GM12878 (cell line): ENCODE results near the gene PPP1R14B. TPM values are rescaled to one million over a fixed set of nuclear protein-coding genes. Genes with fewer than 3 reads are reported as not detected.

Experiments
- ATAC-seq: fragments of 200-7000 bp; cut with Tn5 transposase; 3 replicates; pipeline ENCODE4 v1.9.1; 2020; ENCODE audit warnings: mild to moderate bottlenecking, moderate library complexity
- BruUV-seq: library from RNA; stranded (reverse); fragments of 400-500 nt; replicated peaks from 2 replicates; lab custom pipeline; 2021; lab: Mats Ljungman, UMichigan
- CTCF ChIA-PET: fragments of 300-600 bp; sonication (Branson Sonifier 250); formaldehyde crosslinking; extraction: SDS; loops from one replicate; lab custom pipeline; 2021; ENCODE audit warnings: inconsistent platforms; lab: Yijun Ruan, JAX
- POLR2A ChIA-PET: fragments of 350-600 bp; formaldehyde crosslinking; extraction: SDS; loops from one replicate; lab custom pipeline; 2021; ENCODE audit warnings: inconsistent platforms; lab: Charles Lee
- RAD21 ChIA-PET: fragments of 300-600 bp; sonication (Branson Sonifier 250); formaldehyde crosslinking; loops from one replicate; lab custom pipeline; 2023; ENCODE audit warnings: antibody characterized with exemption; ENCODE audit not compliant: unreplicated experiment; lab: Charles Lee
- SMC1A ChIA-PET: fragments of 300-600 bp; sonication (Branson Sonifier 250); formaldehyde crosslinking; loops from one replicate; lab custom pipeline; 2023; ENCODE audit not compliant: unreplicated experiment, uncharacterized antibody; lab: Charles Lee
- DNase-seq: peaks from one replicate; pipeline ENCODE4 v3.0.0-alpha.2; 2011; ENCODE audit warnings: low read depth, low spot score
- FAIRE-seq: peaks from 3 replicates; lab custom pipeline; 2011; peaks lifted over from hg19 to GRCh38; lab: Jason Lieb, UNC
- H2AFZ ChIP-seq: 2 replicates; pipeline ENCODE4 v1.6.0; 2011; ENCODE audit warnings: low read depth, low read length, control low read depth; ENCODE audit not compliant: control insufficient read depth
- H3K27ac ChIP-seq: 2 replicates; pipeline ENCODE4 v1.5.1; 2011; ENCODE audit warnings: control low read depth; ENCODE audit not compliant: control insufficient read depth, insufficient read depth
- H3K27me3 ChIP-seq, 2 experiments: replicated peaks in 1 of 2; 2 replicates each; pipeline versions ENCODE4 v1.6.0 to v1.6.1; 2011; ENCODE audit warnings: low read length in 1 of 2; ENCODE audit not compliant: control insufficient read depth in 2 of 2, insufficient read depth in 2 of 2
- H3K36me3 ChIP-seq, 2 experiments: 2 replicates each; pipeline ENCODE4 v1.5.1; 2011; ENCODE audit warnings: low read length in 1 of 2; ENCODE audit not compliant: control insufficient read depth in 2 of 2, insufficient read depth in 2 of 2
- H3K4me1 ChIP-seq: 2 replicates; pipeline ENCODE4 v1.6.1; 2011; ENCODE audit warnings: mild to moderate bottlenecking, low read length, moderate library complexity, mixed read lengths; ENCODE audit not compliant: control insufficient read depth, insufficient read depth
- H3K4me2 ChIP-seq: 2 replicates; pipeline ENCODE4 v1.6.0; 2011; ENCODE audit warnings: control low read depth; ENCODE audit not compliant: control insufficient read depth, insufficient read depth
- H3K4me3 ChIP-seq: fragments of 200-600 bp; sonication (generic); 2 replicates; pipeline ENCODE4 v1.5.1; 2016
- H3K79me2 ChIP-seq: 2 replicates; pipeline ENCODE4 v1.6.0; 2011; ENCODE audit warnings: low read length; ENCODE audit not compliant: control insufficient read depth, insufficient read depth
- H3K9ac ChIP-seq: 2 replicates; pipeline ENCODE4 v1.8.0; 2011; ENCODE audit warnings: low read length, control low read depth, mixed read lengths; ENCODE audit not compliant: control insufficient read depth, insufficient read depth
- H3K9me3 ChIP-seq: replicated peaks from 3 replicates; pipeline ENCODE4 v1.5.1; 2011; ENCODE audit warnings: mild to moderate bottlenecking, low read length; ENCODE audit not compliant: control insufficient read depth, insufficient read depth
- H4K20me1 ChIP-seq: 2 replicates; pipeline ENCODE4 v1.6.0; 2011; ENCODE audit not compliant: control insufficient read depth, insufficient read depth
- CHD2 ChIP-seq: IDR thresholded peaks from 2 replicates; pipeline ENCODE4 v1.6.1; 2011; ENCODE audit warnings: low read depth, low read length, improper control_type of control experiment, borderline replicate concordance
- CUX1 ChIP-seq: IDR thresholded peaks from 2 replicates; pipeline ENCODE4 v1.6.1; 2012; ENCODE audit warnings: improper control_type of control experiment, low read depth, low read length; ENCODE audit not compliant: insufficient replicate concordance
- NR2C1 ChIP-seq: fragments of 450-650 bp; IDR thresholded peaks from 2 replicates; pipeline ENCODE4 v1.6.1; 2017; ENCODE audit warnings: antibody characterized with exemption, mild to moderate bottlenecking, moderate library complexity
- POLR2AphosphoS2 ChIP-seq: IDR thresholded peaks from 2 replicates; pipeline ENCODE4 v1.6.1; 2011; ENCODE audit warnings: low read depth, mild to moderate bottlenecking, low read length, improper control_type of control experiment, moderate library complexity
- RUNX3 ChIP-seq: IDR thresholded peaks from 2 replicates; pipeline ENCODE4 v1.6.1; 2012; ENCODE audit warnings: low read length, inconsistent platforms
- YBX1 ChIP-seq: fragments of 450-650 bp; IDR thresholded peaks from 2 replicates; pipeline ENCODE4 v1.6.1; 2016; ENCODE audit warnings: antibody characterized with exemption
- ZBTB11 ChIP-seq: fragments of 450-650 bp; formaldehyde crosslinking; IDR thresholded peaks from 2 replicates; pipeline ENCODE4 v1.5.0; 2022; ENCODE audit warnings: mild to moderate bottlenecking, missing genetic modification characterization
- WGBS: methylation state at CpG from one replicate; pipeline ENCODE4 v1.1.6; 2016; ENCODE audit warnings: low lambda C conversion rate; ENCODE audit not compliant: insufficient replicate concordance, insufficient coverage; ENCODE audit errors: missing lambda C conversion rate; 5-methylcytosine and 5-hydroxymethylcytosine counted together
- in situ Hi-C: fragments of 300-500 bp; cut with MboI; formaldehyde crosslinking; loops from 9 replicates; pipeline ENCODE4 v1.14.3; 2018; ENCODE audit warnings: mixed read lengths
- intact Hi-C: fragments of 100-400 bp; cut with micrococcal nuclease; formaldehyde crosslinking; loops from one replicate; pipeline ENCODE4 v1.14.2; 2022; ENCODE audit not compliant: unreplicated experiment
- polyA plus RNA-seq, 11 experiments: library from polyadenylated mRNA; depleted of rRNA in 4 of 11; unstranded in 6 of 11; stranded (reverse) in 5 of 11; fragments of >200 nt; fragmentation: Nextera tagmentation in 4 of 11; fragmentation: Illumina TruSeq in 1 of 11; extraction: Ambion mirVana in 4 of 11; extraction: Trizol in 1 of 11; gene quantifications; 1 replicate in 1 of 11; 2 replicates in 10 of 11; pipeline versions ENCODE4 v1.2.1 to v1.2.3, GENCODE V29; 2011 to 2016; ENCODE audit warnings: inconsistent platforms in 2 of 11, missing spikeins in 2 of 11, low read depth in 1 of 11
- total RNA-seq, 4 experiments: library from RNA; depleted of rRNA in 3 of 4; stranded (reverse); fragments of >200 nt in 3 of 4; fragmentation: Illumina TruSeq in 1 of 4; extraction: Trizol in 1 of 4; gene quantifications; 2 replicates each; pipeline versions ENCODE4 v1.2.1 to v1.2.3, GENCODE V29; 2013 to 2021
- TF ChIP-seq, protein P1 (sequence below): fragments of 450-650 bp; IDR thresholded peaks from 2 replicates; pipeline ENCODE4 v1.6.1; 2018; ENCODE audit warnings: borderline replicate concordance, mild to moderate bottlenecking; ENCODE audit not compliant: partially characterized antibody

The PPP1R14B gene
- total and polyA plus RNA-seq, 10 of the 15 experiments (the other 5 are each of a cell fraction or from before 2014, with no cell fraction given) = 8.4 to 283 (median 124) TPM

DNA sequence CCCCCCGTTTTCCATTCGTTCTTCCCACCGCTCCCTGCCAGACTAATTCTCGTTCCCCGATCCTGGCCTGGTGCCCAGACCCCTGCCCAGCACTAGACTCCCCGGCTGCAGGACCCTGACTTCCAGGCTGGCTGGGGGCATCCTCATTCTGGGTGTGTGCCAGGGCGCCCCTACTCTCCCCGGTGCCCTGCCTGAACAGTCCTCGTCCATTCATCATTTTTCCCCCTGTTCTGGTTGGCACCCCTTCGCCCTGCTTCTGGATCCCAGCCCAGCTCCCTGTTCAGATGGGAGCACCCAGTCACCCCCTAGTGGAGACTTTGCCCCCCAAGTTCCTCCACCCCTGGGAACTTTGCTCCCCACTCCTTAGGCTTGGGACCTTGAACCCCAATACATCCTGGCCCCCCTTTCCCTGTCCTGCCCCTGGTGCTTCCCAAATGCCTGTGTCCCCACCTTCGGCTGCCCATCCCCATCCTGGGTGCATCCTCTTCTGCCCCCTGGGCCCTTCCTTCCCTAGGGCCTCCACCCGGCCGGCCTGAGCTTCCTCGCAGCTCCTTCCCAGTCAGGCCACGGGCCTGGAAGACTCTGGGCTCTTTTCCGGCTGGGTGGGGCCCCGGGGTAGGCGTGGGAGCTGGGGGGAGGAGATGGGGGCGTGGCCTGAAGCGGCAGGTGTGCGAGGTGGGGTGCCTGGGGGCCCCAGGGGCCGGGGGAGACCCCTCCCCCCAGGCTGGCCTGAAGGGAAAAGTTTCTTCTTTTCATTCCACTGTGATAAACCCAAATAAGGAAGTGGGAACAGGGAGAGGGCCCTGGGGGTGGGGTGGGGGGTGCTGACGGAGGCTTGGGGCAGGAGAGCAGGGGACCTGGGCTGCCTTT is 5.5 kb upstream of the PPP1R14B start:
- ATAC-seq = peak; percentile 21
- no peak for TF ChIP-seq NR2C1
- TF ChIP-seq RUNX3 = no peak
- TF ChIP-seq ZBTB11 = no peak
- no peak for TF ChIP-seq CUX1
- TF ChIP-seq CHD2 = no peak
- no peak for TF ChIP-seq YBX1
- TF ChIP-seq, protein P1, sequence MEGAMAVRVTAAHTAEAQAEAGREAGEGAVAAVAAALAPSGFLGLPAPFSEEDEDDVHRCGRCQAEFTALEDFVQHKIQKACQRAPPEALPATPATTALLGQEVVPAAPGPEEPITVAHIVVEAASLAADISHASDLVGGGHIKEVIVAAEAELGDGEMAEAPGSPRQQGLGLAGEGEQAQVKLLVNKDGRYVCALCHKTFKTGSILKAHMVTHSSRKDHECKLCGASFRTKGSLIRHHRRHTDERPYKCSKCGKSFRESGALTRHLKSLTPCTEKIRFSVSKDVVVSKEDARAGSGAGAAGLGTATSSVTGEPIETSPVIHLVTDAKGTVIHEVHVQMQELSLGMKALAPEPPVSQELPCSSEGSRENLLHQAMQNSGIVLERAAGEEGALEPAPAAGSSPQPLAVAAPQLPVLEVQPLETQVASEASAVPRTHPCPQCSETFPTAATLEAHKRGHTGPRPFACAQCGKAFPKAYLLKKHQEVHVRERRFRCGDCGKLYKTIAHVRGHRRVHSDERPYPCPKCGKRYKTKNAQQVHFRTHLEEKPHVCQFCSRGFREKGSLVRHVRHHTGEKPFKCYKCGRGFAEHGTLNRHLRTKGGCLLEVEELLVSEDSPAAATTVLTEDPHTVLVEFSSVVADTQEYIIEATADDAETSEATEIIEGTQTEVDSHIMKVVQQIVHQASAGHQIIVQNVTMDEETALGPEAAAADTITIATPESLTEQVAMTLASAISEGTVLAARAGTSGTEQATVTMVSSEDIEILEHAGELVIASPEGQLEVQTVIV = no peak
- no peak for TF ChIP-seq POLR2AphosphoS2

More for the DNA sequence above, 5.5 kb upstream of the PPP1R14B start:
- ChIA-PET CTCF (interaction anchor here (0.6 to 4.8 kb wide), 12 partner anchors 8 to 89 kb away, joined by 3 to 64 read pairs (median 6); partner anchors contain the start of genes CATSPERZ, FERMT3, FKBP2 and STIP1), SMC1A (interaction anchor here (1.7 kb wide), 1 partner anchor 47 kb away, joined by 15 read pairs; the partner anchor contains the start of gene FERMT3), POLR2A (interaction anchor here (0.6 to 2.0 kb wide), 6 partner anchors 11 to 53 kb away, joined by 3 to 12 read pairs (median 6); partner anchors contain the start of genes ESRRA, FERMT3 and FKBP2), RAD21 (interaction anchor here (0.6 to 3.1 kb wide), 9 partner anchors 8 to 66 kb away, joined by 3 to 30 read pairs (median 4); partner anchors contain the start of genes CATSPERZ, ESRRA, FERMT3 and FKBP2)
- H3K79me2 ChIP-seq = no peaks in the 10 kb centered on the region; the same call in 1 of the 2 replicates
- H3K4me2 ChIP-seq = peak overlapping the region; percentile 100
- in situ Hi-C loops (no loop called here), intact Hi-C loops (no loop called here)
- H3K9ac ChIP-seq = peak overlapping the region; percentile 82
- H3K4me1 ChIP-seq = peaks cover 6% of the 10 kb centered on the region
- no peak overlapping the region for H3K27ac ChIP-seq
- H4K20me1 ChIP-seq = no peaks in the 10 kb centered on the region
- H3K4me3 ChIP-seq = peak overlapping the region; percentile 66
- H3K36me3 ChIP-seq = no peaks in the 10 kb centered on the region; a peak in 2 of 4 replicates
- H2AFZ ChIP-seq = peak overlapping the region; percentile 65
- no peaks in the 10 kb centered on the region for H3K9me3 ChIP-seq
- FAIRE-seq (no peak), DNase-seq (no peak)
- BruUV-seq = no TSS peak
- H3K27me3 ChIP-seq = no peaks in the 10 kb centered on the region
- WGBS = 1% methylated on average over 20 of the region's 23 CpGs
